EH (cell line): Measurements from ENCODE around the gene CRTC3.
"Not testable (repeated sequence)": the region's sequence is repeated elsewhere in the genome, so short reads cannot be mapped to it uniquely, and the experiment has no call there.

Experiments
- DNase-seq: peaks from one replicate; pipeline ENCODE4 v3.0.0-alpha.2; 2015; ENCODE audit warnings: low read depth

The CRTC3 gene

DNA sequence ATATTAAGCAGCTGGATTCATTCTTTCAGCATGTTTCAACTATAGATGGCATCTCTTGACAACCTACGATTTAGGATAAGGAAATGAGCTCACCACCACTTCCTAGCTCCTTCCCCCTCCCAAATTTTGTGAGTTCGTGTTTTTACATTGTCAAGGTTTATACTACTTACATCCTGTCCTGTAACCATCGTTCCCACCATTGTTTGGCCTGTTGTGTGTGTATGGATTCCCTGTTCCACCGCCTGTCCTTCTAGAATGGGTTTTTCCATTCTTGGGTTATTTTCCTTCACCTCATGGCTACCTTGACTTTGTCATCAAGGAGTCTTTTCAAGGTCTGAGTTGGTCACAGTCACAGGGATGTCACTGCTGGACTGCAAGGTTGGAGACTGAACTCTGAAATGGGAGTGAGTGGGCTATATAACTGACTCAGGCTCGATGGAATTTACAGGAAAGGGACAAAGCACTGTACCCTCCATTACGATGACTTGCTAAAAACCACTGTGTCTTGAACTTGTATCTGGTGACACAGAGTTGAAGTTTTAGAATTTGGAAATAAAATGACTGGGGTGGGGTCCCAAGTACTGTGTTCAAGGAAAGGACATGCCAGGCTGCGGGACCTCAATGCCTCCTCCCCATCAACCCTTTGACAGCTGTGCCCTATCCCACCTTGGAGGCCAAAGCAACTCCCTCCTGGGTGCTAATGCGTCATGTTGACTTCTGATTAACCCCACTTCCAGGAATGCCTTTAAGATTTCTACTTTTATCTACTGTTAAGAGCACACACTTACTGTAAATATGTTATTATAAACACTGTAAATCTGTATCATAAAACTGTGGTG is 120.6 kb downstream of the CRTC3 start:
- peak; percentile 63 for DNase-seq

DNA sequence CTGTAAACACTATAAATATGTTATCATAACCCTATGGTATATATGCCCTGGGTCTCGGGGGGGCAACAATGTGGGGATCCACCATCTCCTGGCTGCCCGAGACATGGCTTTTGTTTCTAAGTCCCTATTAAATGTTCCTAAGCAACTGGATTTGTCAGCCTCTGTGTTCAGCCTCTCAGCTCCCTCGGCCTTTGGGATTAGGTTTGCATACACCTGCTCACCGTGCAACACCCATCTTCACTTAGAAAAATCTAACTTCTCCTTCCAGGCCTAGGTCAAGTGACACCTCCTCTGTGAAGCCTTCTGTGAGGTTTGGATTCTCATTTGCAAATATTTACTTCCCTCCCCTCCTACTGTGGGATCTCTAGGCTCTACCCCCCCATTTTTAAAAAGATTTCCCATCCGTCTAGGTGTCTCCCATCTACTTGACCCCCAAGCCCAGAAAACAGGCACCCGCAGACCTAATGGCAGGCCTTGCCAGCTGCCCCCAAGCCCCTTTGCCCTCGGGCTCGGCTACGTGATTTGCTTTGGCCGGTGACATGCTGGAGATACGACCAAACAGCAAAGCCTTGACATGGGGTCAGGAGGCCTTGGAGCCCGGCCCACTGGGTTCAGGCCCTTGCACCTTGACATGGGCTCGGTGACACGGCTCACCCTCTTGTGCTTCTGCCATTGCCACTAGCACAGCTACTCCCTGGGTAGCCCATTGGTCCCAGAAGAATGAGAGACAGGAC is 121.4 kb downstream of the CRTC3 start:
- DNase-seq = no peak

GRCh38 chr15:90654233-90655136 is 124.8 kb downstream of the CRTC3 start:
- peak; percentile 57 for DNase-seq

DNA sequence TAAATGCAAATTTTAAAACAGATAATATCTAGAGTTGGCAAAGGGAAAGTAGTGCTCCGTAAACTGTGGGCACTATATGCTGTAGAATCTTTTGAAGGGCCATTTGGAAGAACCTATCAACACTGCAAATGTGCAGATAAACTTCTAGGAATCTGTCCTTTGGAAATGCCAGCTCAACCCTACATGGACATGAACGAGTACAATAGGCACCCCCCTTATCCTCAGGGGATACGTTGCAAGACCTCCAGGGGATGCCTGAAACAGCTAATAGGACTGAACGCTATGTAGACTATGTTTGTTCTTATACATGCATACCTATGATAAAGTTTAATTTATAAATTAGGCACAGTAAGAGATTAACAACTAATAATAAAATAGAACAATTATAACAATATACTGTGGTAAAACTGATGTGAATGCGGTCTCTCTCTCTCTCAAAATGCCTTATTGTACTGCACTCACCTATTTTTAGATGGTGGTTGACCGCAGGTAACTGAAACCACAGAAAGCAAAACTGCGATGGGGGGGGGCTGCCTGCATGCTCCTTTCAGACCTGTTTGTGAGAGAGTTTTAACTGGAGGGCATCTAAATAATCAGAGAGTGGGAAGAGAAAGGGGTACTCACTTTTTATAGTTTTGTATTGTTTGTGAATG is 127.9 kb downstream of the CRTC3 start:
- DNase-seq = not testable (repeated sequence)

DNA sequence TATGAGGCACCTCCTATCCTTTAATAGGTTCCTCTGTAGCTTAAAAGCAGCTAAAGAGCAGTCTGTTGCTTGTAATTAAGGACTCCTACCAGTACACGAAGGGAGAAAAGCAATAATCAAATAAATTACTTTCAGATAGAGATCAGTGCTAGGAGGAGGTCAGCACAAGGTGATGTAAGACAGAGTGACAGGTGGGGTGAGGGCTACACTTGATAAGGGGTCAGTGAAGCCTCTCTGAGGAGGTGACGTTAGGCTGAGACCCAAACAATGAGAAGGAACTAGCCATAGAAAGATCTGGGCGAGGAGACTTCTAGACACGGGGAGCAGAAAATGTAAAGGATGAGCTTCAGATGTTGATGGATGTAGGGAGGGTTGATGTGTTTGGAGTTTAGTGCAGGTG is 129.8 kb downstream of the CRTC3 start:
- no peak for DNase-seq

DNA sequence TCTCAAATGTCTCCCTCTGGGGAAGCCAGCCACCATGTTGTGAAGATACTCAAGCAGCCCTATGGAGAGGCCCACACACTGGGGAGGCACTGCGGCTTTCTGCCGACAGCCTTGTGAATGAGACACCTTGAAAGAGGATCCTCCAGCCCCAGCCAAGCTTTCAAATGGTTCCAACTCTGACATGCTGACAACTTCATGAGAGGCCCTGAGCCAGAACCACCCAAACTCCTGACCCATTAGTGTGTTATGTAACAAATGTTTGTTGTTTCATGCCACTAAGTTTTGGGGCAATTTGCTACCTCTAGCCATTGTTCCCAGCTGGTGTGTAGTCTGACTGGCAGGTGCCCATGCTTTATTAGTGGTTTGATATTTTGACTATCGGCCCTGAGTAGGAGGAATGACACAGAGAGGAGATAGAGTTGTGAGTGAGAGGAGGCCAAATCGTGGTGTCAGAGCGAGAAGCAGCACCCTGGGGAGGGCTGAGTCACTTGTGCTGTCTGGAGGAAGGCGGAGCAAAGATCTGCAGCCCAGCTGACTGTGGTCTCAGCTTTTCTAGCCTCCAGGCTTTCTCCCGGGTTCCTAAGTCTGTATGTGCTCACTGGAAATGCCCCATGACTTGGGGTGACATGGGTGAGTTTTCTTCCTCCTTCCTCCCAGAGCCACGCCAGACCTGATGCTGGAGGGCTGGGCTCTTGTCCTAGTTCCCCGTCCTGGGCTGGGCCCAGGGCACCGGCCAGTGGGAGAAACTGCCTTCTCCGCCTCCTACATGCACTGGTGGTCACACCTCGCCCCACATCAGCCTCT is 130.7 kb downstream of the CRTC3 start:
- DNase-seq = peak; percentile 96

- DNase-seq = not testable (repeated sequence)
Observed at GRCh38 chr15:90660999-90661330, 131.2 kb downstream of the CRTC3 start.

- not testable (repeated sequence) for DNase-seq
Observed at GRCh38 chr15:90664081-90664461, 134.3 kb downstream of the CRTC3 start.

DNA sequence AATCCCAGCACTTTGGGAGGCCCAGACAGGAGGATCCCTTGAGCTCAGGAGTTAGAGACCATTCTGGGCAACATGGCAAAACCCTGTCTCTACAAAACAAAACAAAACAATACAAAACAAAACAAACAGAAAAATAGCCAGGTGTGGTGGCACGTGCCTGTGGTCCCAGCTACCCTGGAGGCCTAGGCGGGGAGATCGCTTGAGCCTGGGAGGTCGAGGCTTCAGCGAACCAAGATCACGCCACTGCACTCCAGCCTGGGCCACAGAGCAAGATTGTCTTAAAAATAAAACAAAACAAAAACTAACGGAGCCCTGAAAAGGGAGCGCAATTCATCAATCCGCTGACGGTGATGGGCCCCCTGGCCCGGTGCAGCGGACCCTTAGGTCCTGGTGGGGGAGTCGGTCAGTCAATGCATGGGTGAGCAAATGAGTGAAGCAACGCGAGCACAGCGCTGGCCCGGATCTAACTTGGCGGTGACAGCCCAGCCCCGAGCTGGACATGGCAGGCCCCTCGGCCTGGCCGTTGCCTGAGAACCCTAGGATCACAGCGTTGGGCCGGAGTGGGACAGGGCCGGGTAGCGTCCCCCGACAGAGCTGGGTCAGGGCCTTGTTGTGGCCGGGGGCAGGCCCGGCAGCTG is 135.0 kb downstream of the CRTC3 start:
- peak; percentile 54 for DNase-seq

- DNase-seq = peak; percentile 80
Observed at GRCh38 chr15:90665288-90666134, 135.8 kb downstream of the CRTC3 start.

DNA sequence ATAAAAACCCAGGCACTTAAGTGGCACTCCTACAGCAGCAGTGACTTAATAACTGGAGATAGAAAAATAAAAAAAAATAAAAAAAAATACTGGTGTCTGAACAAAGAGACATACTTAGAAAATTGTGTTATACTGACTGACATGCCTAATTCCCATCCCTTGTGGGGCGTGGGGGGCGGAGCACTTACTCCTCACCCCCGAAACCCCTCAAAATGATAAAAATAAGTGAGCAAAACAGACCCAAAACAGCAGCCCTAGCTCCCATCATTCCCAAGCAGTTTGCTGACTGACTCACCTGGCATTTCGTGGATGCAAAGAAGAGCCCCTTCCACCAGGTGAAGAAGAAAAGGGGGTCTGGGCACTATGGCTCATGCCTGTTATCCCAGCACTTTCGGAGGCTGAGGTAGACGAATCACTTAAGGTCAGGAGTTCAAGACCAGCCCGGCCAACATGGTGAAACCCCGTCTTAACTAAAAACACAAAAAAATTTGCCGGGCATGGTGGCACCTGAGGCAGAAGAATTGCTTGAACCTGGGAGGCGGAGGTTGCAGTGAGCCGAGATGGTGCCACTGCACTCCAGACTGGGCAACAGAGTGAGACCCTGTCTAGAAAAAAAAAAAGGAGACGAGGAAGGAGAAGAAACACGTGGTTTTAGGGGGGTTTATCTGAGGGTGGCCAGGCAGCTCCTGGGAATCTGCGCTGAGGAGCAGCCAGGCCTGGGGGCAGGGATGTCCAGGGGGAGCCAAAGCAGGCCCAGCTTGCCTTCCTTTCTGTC is 136.6 kb downstream of the CRTC3 start:
- DNase-seq = no peak

DNA sequence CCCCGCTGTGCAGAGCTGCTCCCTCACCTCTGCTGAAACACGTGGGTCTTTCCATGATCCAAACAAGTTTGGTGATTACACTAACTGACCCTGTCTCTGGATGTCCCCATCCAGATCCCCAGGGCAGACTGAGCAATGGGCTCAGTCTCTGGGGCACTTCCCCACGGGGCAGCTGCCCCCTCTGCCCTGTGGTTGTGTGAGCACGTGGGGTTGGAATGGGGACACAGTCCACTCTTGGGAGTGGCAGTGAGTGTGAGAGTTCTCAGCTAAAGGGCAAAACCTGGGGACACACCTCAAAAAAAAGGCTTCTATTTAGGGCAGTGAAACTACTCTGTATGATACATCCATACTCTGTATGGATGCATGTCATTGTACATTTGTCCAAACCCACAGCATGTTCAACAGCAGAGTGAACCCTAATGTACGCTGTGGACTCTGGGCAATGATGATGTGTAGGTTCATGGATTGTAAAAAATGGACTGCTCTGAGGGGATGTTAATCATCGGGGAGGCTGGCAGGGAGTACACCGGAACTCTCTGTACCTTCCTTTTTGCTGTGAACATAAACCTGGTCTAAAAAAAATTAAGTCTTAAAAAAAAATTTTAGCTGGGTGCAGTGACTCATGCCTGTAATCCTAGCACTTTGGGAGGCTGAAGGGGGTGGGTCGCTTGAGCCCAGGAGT is 137.5 kb downstream of the CRTC3 start:
- peak; percentile 36 for DNase-seq

DNA sequence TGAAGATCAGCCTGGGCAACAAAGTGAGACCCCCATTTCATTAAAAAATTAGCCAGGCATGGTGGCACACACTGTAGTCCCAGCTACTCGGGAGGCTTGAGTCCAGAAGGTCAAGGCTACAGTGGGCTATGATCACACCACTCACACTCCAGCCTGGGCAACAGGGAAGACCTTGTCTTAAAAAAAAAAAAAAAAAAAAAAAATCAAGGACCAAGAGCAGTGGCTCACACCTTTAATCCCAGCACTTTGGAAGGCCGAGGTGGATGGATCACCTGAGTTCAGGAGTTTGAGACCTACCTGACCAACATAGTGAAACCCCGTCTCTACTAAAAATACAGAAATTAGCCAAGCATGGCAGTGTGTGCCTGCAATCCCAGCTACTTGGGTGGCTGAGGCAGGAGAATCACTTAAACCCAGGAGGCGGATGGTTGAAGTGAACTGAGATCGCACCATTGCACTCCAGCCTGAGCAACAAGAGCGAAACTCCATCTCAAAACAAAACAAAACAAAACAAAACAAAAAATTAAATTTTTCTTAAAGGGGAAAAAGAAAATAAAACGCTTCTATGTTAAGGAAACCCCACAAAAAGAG is 138.1 kb downstream of the CRTC3 start:
- DNase-seq = not testable (repeated sequence)

GRCh38 chr15:90670631-90671030 is 140.9 kb downstream of the CRTC3 start:
- DNase-seq = not testable (repeated sequence)

DNA sequence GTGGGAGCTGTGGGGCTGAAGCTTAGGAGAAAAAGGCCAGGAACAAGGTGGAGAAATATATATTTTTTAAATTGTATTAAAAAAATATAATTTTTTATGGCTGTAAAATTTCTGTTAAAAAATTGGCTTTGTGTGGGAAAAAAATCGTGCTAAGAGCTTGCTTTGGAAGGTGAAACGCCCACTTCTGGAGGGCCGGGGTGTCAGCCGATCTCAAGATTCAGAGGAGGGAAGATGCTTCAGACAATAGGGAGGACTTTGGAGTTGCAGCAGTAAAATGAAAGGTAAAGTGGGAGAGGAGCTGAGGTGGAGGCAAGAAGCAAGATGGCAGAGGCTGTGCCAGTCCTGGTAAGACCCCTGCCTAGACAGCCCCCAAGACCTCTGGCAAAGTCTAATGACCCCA is 141.5 kb downstream of the CRTC3 start:
- no peak for DNase-seq

DNA sequence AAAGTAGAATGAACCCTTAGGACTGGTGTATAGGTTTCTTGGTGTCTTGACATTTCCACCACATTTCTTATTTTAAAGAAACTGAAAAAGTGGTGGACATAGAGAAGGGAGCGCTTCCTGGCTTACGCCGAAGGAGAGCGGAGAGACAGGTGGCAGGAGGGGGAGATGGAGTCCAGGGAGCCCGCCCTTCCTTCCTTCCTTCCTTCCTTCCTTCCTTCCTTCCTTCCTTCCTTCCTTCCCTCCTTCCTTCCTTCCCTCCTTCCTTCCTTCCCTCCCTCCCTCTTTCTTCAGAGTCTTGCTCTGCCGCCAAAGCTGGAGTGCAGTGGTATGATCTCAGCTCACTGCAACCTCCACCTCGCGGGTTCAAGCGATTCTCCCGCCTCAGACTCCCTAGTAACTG is 143.6 kb downstream of the CRTC3 start:
- DNase-seq = not testable (repeated sequence)

- DNase-seq = no peak
Observed at GRCh38 chr15:90674476-90674875, 144.8 kb downstream of the CRTC3 start.

GRCh38 chr15:90675464-90675863 is 145.7 kb downstream of the CRTC3 start:
- no peak for DNase-seq
